ENCODE measurements around the gene ADAMTS2.

The ADAMTS2 gene

GRCh38 chr5:179171251-179171815 is 173.9 kb downstream of the ADAMTS2 start:
- Histone ChIP-seq H3K9me3 (ENCODE audit: low read depth, low read length) (no peaks in the 10 kb centered on the region), H3K4me3 (no peak overlapping the region), H3K9ac (ENCODE audit: insufficient read length) (no peak overlapping the region), H3K27ac (no peak overlapping the region), H3K36me3 (ENCODE audit: insufficient read depth, low read length) (no peaks in the 10 kb centered on the region)
- DNase-seq (ENCODE audit: low read depth, low spot score) = no peak
- TF ChIP-seq FOXP2 (optimal IDR thresholded peaks at IDR 0.05; ENCODE audit: control extremely low read depth, extremely low read length, insufficient read depth) = no peak
- TF ChIP-seq POLR2AphosphoS5 (IDR thresholded peaks at IDR 0.05; ENCODE audit: borderline replicate concordance, low read depth, low read length) = no peak
- TF ChIP-seq EZH2 (IDR thresholded peaks at IDR 0.05) = no peak

- Histone ChIP-seq H3K9ac (ENCODE audit: insufficient read length) (no peak overlapping the region), H3K4me3 (no peak overlapping the region), H3K27ac (no peak overlapping the region), H3K36me3 (ENCODE audit: insufficient read depth, low read length) (no peaks in the 10 kb centered on the region), H3K9me3 (ENCODE audit: low read depth, low read length) (no peaks in the 10 kb centered on the region)
- no peak for TF ChIP-seq EZH2 (IDR thresholded peaks at IDR 0.05)
- no peak for TF ChIP-seq FOXP2 (optimal IDR thresholded peaks at IDR 0.05; ENCODE audit: control extremely low read depth, extremely low read length, insufficient read depth)
- TF ChIP-seq POLR2AphosphoS5 (IDR thresholded peaks at IDR 0.05; ENCODE audit: borderline replicate concordance, low read depth, low read length) = no peak
- no peak for DNase-seq (ENCODE audit: low read depth, low spot score)
Measured at GRCh38 chr5:179170606-179171005, 174.7 kb downstream of the ADAMTS2 start.

- no peak for TF ChIP-seq EZH2 (IDR thresholded peaks at IDR 0.05)
- no peak for TF ChIP-seq FOXP2 (optimal IDR thresholded peaks at IDR 0.05; ENCODE audit: control extremely low read depth, extremely low read length, insufficient read depth)
- TF ChIP-seq POLR2AphosphoS5 (IDR thresholded peaks at IDR 0.05; ENCODE audit: borderline replicate concordance, low read depth, low read length) = no peak
- Histone ChIP-seq H3K9ac (ENCODE audit: insufficient read length) (no peak overlapping the region), H3K4me3 (no peak overlapping the region), H3K27ac (no peak overlapping the region), H3K36me3 (ENCODE audit: insufficient read depth, low read length) (no peaks in the 10 kb centered on the region), H3K9me3 (ENCODE audit: low read depth, low read length) (no peaks in the 10 kb centered on the region)
- no peak for DNase-seq (ENCODE audit: low read depth, low spot score)
Measured at GRCh38 chr5:179169836-179170235, 175.4 kb downstream of the ADAMTS2 start.

GRCh38 chr5:179168664-179169063 is 176.6 kb downstream of the ADAMTS2 start:
- Histone ChIP-seq H3K9me3 (ENCODE audit: low read depth, low read length) (no peaks in the 10 kb centered on the region), H3K36me3 (ENCODE audit: insufficient read depth, low read length) (no peaks in the 10 kb centered on the region), H3K27ac (no peak overlapping the region), H3K4me3 (no peak overlapping the region), H3K9ac (ENCODE audit: insufficient read length) (no peak overlapping the region)
- no peak for TF ChIP-seq POLR2AphosphoS5 (IDR thresholded peaks at IDR 0.05; ENCODE audit: borderline replicate concordance, low read depth, low read length)
- no peak for TF ChIP-seq EZH2 (IDR thresholded peaks at IDR 0.05)
- TF ChIP-seq FOXP2 (optimal IDR thresholded peaks at IDR 0.05; ENCODE audit: control extremely low read depth, extremely low read length, insufficient read depth) = no peak
- DNase-seq (ENCODE audit: low read depth, low spot score) = no peak

- DNase-seq (ENCODE audit: low read depth, low spot score) = no peak
- no peaks in the 10 kb centered on the region for H3K9me3 ChIP-seq (ENCODE audit: low read depth, low read length)
- TF ChIP-seq EZH2 (IDR thresholded peaks at IDR 0.05) (no peak), FOXP2 (optimal IDR thresholded peaks at IDR 0.05; ENCODE audit: control extremely low read depth, extremely low read length, insufficient read depth) (no peak), POLR2AphosphoS5 (IDR thresholded peaks at IDR 0.05; ENCODE audit: borderline replicate concordance, low read depth, low read length) (no peak)
- H3K36me3 ChIP-seq (ENCODE audit: insufficient read depth, low read length) = no peaks in the 10 kb centered on the region
- no peak overlapping the region for H3K4me3 ChIP-seq
- H3K27ac ChIP-seq = no peak overlapping the region
- no peak overlapping the region for H3K9ac ChIP-seq (ENCODE audit: insufficient read length)
Measured at GRCh38 chr5:179167871-179168451, 177.3 kb downstream of the ADAMTS2 start.

- Histone ChIP-seq H3K4me3 (no peak overlapping the region), H3K36me3 (ENCODE audit: insufficient read depth, low read length) (no peaks in the 10 kb centered on the region), H3K9ac (ENCODE audit: insufficient read length) (no peak overlapping the region), H3K9me3 (ENCODE audit: low read depth, low read length) (no peaks in the 10 kb centered on the region), H3K27ac (no peak overlapping the region)
- TF ChIP-seq FOXP2 (optimal IDR thresholded peaks at IDR 0.05; ENCODE audit: control extremely low read depth, extremely low read length, insufficient read depth) = no peak
- no peak for TF ChIP-seq POLR2AphosphoS5 (IDR thresholded peaks at IDR 0.05; ENCODE audit: borderline replicate concordance, low read depth, low read length)
- TF ChIP-seq EZH2 (IDR thresholded peaks at IDR 0.05) = no peak
- no peak for DNase-seq (ENCODE audit: low read depth, low spot score)
Measured at GRCh38 chr5:179166886-179167841, 178.1 kb downstream of the ADAMTS2 start.

- no peaks in the 10 kb centered on the region for H3K36me3 ChIP-seq (ENCODE audit: insufficient read depth, low read length)
- no peak overlapping the region for H3K27ac ChIP-seq
- no peak overlapping the region for H3K4me3 ChIP-seq
- no peak overlapping the region for H3K9ac ChIP-seq (ENCODE audit: insufficient read length)
- DNase-seq (ENCODE audit: low read depth, low spot score) = no peak
- TF ChIP-seq EZH2 (IDR thresholded peaks at IDR 0.05) (no peak), POLR2AphosphoS5 (IDR thresholded peaks at IDR 0.05; ENCODE audit: borderline replicate concordance, low read depth, low read length) (no peak), FOXP2 (optimal IDR thresholded peaks at IDR 0.05; ENCODE audit: control extremely low read depth, extremely low read length, insufficient read depth) (no peak)
- no peaks in the 10 kb centered on the region for H3K9me3 ChIP-seq (ENCODE audit: low read depth, low read length)
Measured at GRCh38 chr5:179166171-179166885, 178.9 kb downstream of the ADAMTS2 start.
